PFSK-1 (cell line): Measurements from ENCODE around the gene RAI2.

Experiments used
- FOXP2 ChIP-seq: optimal IDR thresholded peaks from 2 replicates; pipeline ENCODE3; 2011; ENCODE audit warnings: borderline replicate concordance, control low read depth, inconsistent platforms; ENCODE audit not compliant: insufficient read depth; ENCODE audit errors: extremely low read length, extremely low read depth
- POLR2AphosphoS5 ChIP-seq: IDR thresholded peaks from 2 replicates; pipeline ENCODE4 v1.6.1; 2012; ENCODE audit warnings: low read depth, mild to moderate bottlenecking, control low read depth, low read length, moderate library complexity
- REST ChIP-seq, 2 experiments: IDR thresholded peaks; 2 replicates each; pipeline versions ENCODE4 v1.6.1 to v1.8.0; 2011 to 2012; ENCODE audit warnings: low read depth in 2 of 2, low read length in 2 of 2, control low read depth in 1 of 2, inconsistent platforms in 1 of 2, mild to moderate bottlenecking in 1 of 2, moderate library complexity in 1 of 2; ENCODE audit not compliant: insufficient read depth in 1 of 2
- SIN3A ChIP-seq: IDR thresholded peaks from 2 replicates; pipeline ENCODE4 v1.6.1; 2012; ENCODE audit warnings: mild to moderate bottlenecking, low read length, moderate library complexity, borderline replicate concordance; ENCODE audit not compliant: insufficient read depth
- TAF1 ChIP-seq: IDR thresholded peaks from 2 replicates; pipeline ENCODE4 v1.6.1; 2012; ENCODE audit warnings: low read length, control low read depth, borderline replicate concordance; ENCODE audit not compliant: insufficient read depth

Gene RAI2

DNA sequence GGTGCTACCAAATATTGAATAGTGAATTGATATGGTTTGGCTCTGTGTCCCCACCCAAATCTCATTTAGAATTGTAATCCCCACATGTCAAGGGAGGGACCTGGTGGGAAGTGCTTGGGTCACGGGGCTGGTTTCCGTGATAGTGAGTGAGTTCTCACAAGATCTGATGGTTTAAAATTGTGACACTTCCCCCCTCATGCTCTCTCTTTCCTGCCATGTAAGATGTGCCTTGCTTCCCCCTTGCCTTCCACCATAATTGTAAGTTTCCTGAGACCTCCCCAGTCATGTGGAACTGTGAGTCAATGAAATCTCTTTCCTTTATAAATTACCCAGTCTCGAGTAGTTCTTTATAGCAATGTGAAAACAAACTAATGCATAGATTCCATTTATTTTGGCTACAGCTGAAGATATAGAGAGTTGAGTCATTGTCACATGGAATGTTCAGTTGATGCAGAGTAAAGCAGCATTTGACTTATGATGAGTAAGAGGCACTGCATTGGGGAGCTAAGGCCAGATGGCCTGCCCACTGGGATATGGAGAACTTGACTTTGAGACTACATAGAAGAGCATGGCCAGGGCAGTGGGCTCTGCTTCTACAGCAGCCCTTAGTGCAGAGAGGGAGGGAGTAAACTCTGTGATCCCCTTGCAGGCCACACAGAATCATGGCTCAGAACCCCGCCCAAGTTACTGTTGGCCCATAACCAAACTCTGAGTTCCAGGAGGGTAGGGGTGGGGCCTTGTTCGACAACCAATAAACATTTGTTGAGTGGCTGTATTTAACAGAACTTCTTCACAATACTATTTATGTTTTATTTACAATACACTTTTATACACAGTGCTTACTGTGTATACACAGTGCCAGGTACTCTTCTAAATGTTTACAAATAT lies 34.2 kb downstream of the RAI2 start:
- no peak for TF ChIP-seq SIN3A
- no peak for TF ChIP-seq TAF1
- no peak for TF ChIP-seq FOXP2
- TF ChIP-seq POLR2AphosphoS5: no peak
- TF ChIP-seq REST (IDR thresholded peaks at IDR 0.05; ENCODE audit: insufficient read depth in 1 of 2, low read depth in 2 of 2, low read length in 2 of 2): no peak

GRCh38 chrX:17824980-17825379 lies 36.1 kb downstream of the RAI2 start:
- TF ChIP-seq FOXP2 (no peak), POLR2AphosphoS5 (no peak), SIN3A (no peak), TAF1 (no peak), REST (IDR thresholded peaks at IDR 0.05; ENCODE audit: insufficient read depth in 1 of 2, low read depth in 2 of 2, low read length in 2 of 2) (no peak)

DNA sequence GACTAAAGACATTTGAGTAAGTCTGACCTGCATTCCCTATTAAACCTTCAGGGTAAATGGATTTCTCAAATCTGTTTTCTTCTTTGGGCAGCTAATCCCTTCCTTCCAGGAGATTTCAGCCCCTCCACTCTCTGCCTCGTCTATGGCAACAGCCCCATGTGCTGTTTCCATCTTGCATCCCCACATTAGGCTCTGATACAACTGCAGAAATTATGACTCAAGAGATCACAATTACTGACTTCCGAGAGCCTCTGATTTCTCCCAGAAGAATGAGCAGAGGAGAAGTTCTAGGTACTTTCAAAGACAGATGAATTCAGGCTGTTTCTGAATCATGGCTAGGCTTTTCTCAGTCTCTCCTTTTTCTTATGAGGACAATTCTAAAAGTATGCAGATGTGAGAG lies 38.7 kb downstream of the RAI2 start:
- TF ChIP-seq FOXP2 (no peak), TAF1 (no peak), REST (IDR thresholded peaks at IDR 0.05; ENCODE audit: insufficient read depth in 1 of 2, low read depth in 2 of 2, low read length in 2 of 2) (no peak), SIN3A (no peak), POLR2AphosphoS5 (no peak)

GRCh38 chrX:17820100-17820499 lies 41.0 kb downstream of the RAI2 start:
- TF ChIP-seq FOXP2: no peak
- TF ChIP-seq REST (IDR thresholded peaks at IDR 0.05; ENCODE audit: insufficient read depth in 1 of 2, low read depth in 2 of 2, low read length in 2 of 2): no peak
- TF ChIP-seq SIN3A: no peak
- no peak for TF ChIP-seq TAF1
- no peak for TF ChIP-seq POLR2AphosphoS5

DNA sequence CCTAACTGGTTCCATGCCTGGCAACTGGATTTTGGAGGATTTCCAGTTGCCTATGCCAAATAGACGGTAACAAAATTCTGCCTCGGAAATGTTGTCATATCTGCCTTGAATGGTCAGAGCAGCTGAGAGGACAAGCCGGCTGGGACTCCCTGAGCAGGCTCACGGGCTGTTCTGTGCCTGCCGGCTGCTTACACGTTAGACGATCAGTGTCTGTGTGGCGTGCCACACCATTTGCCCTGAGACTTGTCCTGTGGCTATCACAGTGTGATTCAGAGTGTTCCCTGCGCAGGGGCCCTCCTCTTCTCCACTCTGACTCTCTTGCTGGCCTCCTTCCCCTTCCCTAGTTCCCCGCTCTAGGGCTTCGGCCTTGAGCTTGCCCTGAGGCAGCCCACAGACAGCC lies 42.4 kb downstream of the RAI2 start:
- TF ChIP-seq TAF1 (no peak), POLR2AphosphoS5 (no peak), FOXP2 (no peak), SIN3A (no peak), REST (IDR thresholded peaks at IDR 0.05; ENCODE audit: insufficient read depth in 1 of 2, low read depth in 2 of 2, low read length in 2 of 2) (no peak)
